ENCODE results near the gene RIT1.

GRCh38 chr1:155880950-155881349, 30.2 kb downstream of the RIT1 start:
- TF ChIP-seq CTCF (IDR thresholded peaks at IDR 0.05) (no peak), POLR2A (IDR thresholded peaks at IDR 0.05) (no peak)
